ENCODE results near the gene PLXNB3.

PLXNB3 gene

DNA sequence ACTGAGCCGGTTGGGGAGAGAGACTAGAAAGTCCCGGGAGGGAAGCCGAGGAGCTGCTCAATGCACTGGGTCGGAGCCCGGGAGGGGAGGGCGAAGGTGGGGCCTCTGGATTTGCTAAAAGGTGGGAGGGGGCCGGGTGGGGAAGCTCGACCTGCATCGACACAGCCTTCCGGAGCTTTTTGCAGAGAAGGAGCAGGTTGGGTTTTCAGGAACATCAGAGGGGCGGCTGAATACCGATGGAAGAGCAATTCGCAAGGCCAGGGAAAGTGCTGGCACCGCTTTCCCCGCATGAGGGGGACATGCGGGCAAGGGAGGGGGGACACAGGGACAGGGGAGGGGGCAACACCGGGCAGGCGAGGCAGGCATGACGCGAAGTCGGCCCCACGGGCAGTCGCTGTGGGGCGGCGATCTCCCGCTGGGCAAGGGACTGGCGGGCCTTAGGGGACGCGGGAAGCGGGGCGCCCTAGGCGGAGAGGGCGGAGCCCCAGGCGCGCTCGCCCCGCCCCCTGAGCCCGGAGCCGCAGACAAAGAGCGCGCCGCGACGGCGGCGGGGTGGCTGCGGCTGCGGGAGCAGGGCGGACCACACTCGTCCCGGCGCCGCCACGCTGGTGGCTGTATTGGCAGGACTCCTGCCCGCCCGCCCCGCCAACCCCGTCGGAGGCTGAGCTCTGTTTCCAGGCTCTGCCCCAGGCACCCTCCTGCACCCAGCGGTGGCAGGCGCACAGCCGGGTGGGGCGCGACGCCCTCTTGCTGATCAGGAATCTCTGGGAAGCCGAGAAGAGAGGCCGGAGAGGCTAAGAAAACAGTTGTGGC, 54.7 kb downstream of the PLXNB3 start:
- no peak for FAIRE-seq

DNA sequence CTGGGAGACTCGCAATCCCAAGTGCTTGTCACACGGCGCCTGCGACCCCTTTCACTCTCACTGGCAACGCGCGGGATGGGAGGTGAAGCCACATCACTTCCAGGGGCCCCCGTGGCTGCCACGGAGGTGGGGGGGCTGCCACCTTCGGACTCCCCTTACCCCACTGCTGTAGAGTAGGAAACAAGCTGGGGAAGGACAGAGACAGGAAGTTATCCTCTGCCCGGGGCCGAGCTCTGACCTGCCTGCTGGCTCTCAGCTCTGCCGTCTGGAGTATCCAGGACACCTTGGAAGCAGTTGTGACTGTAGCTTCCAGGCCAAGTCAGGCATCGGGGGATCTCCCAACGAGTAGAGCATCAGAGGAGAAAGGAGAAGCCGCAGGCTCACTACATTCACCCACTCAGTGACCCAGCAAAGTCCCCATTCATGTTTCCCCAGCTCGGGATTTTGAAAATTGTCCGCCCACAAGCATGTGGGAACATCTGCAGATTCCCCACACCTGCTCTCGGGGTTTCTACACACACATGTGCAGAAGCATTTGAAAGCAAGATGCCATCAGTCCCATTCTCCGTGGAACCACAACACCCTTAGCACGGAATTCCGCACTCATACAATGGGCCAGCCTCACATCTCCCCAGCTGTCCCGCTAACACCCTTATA, 55.5 kb downstream of the PLXNB3 start:
- FAIRE-seq: no peak

DNA sequence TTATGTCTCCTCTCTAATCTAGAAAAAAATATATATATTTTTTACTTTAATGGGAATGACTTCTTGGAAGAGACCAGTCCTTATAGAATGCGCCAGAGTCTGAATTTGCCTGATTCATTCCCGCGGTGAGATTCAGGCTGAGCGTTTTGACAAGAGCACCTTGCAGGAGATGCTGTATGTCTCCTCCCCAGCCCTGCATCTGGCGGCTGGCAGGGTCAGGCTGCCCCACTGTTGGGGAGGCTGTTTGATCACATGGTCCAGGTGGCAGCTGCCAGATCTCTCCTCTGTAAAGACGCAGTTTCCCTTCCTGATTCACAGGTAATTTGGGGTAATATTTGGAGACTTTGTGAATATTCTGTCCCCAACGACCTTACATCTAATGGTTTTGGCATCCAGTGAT, 56.6 kb downstream of the PLXNB3 start:
- FAIRE-seq: no peak

DNA sequence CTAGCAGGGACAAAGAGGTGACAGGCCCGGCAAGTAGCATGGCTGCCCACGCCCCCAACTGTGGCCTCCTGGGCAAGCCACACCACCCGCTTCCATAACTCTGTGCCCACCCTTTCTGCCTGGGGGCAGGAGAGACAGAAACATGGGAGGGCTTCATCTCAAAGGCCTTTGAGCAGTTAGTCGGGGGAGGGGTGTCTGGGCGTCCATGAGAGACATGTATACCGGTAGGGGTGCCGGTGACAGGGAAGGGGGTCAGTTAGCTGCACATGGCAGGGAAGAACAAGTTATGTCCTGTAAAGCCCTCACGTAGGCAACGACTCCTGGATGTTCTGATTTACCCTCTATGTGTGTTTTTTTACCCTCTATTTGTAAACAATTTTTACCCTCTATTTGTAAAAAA, 57.0 kb downstream of the PLXNB3 start:
- FAIRE-seq: no peak

GRCh38 chrX:153824348-153824747, 60.3 kb downstream of the PLXNB3 start:
- no peak for FAIRE-seq

- no peak for FAIRE-seq
These were observed 61.0 kb downstream of the PLXNB3 start for GRCh38 chrX:153825042-153825441.

Data from TTC549 (cell line).